IMR-90 (cell line): ENCODE data around the gene TTC23. TPM values are rescaled to one million over a fixed set of nuclear protein-coding genes. Genes with fewer than 3 reads are reported as not detected.

Experiments
- MAZ ChIP-seq: IDR thresholded peaks from 2 replicates; pipeline ENCODE4 v1.6.1; 2012; ENCODE audit warnings: low read depth, mild to moderate bottlenecking, low read length, improper control_type of control experiment, moderate library complexity, borderline replicate concordance
- RCOR1 ChIP-seq: IDR thresholded peaks from 2 replicates; pipeline ENCODE4 v1.6.1; 2012; ENCODE audit warnings: mild to moderate bottlenecking, low read length, improper control_type of control experiment; ENCODE audit not compliant: insufficient replicate concordance
- polyA plus RNA-seq, 3 experiments: library from polyadenylated mRNA; depleted of rRNA; stranded (reverse); fragments of >200 nt; gene quantifications; 2 replicates each; pipeline ENCODE4 v1.2.3, GENCODE V29; 2012; ENCODE audit warnings: low replicate concordance in 1 of 3
- total RNA-seq: library from RNA; depleted of rRNA; stranded (reverse); fragments of >200 nt; gene quantifications from 2 replicates; pipeline ENCODE4 v1.2.3, GENCODE V29; 2012

The TTC23 gene
- total and polyA plus RNA-seq, 2 of the 4 experiments (the other 2 are of a cell fraction), result 7.8 to 29.8 TPM

GRCh38 chr15:99123713-99124451, 125.5 kb downstream of the TTC23 start (continued):
- TF ChIP-seq MAZ (peak; percentile 50; the same call in 1 of the 2 replicates), RCOR1 (peak; percentile 84)
